WTC11 (cell line): ENCODE measurements around the gene PLEKHM1. TPM values are rescaled to one million over a fixed set of nuclear protein-coding genes. Genes with fewer than 3 reads are reported as not detected.

Experiments
- ATAC-seq: fragments of 200-7000 bp; cut with Tn5 transposase; 2 replicates; pipeline ENCODE4 v1.10.0; 2021; ENCODE audit warnings: mild to moderate bottlenecking, moderate library complexity
- CTCF ChIA-PET: fragments of 300-600 bp; sonication (Branson Sonifier 250); formaldehyde crosslinking; loops from one replicate; lab custom pipeline; 2021; ENCODE audit warnings: antibody characterized with exemption; lab: Charles Lee
- POLR2A ChIA-PET: fragments of 350-600 bp; sonication (Branson Sonifier 250); formaldehyde crosslinking; loops from one replicate; lab custom pipeline; 2021; ENCODE audit warnings: antibody characterized with exemption; lab: Charles Lee
- DNase-seq: peaks from one replicate; pipeline ENCODE4 v3.0.0; 2021; ENCODE audit warnings: low spot score
- H3K27ac Mint-ChIP-seq: 2 replicates; pipeline ENCODE4 v1.8.0; 2021; ENCODE audit warnings: mixed read lengths
- H3K27me3 Mint-ChIP-seq: 2 replicates; pipeline ENCODE4 v1.8.0; 2021; ENCODE audit warnings: low read depth, mild to moderate bottlenecking, moderate library complexity, mixed read lengths
- H3K36me3 Mint-ChIP-seq: 2 replicates; pipeline ENCODE4 v1.8.0; 2021; ENCODE audit warnings: mixed read lengths
- H3K4me1 Mint-ChIP-seq: 2 replicates; pipeline ENCODE4 v1.8.0; 2022; ENCODE audit warnings: mixed read lengths
- H3K4me3 Mint-ChIP-seq: 2 replicates; pipeline ENCODE4 v1.8.0; 2021; ENCODE audit warnings: mild to moderate bottlenecking, moderate library complexity, mixed read lengths
- H3K9me3 Mint-ChIP-seq: 2 replicates; pipeline ENCODE4 v1.8.0; 2021; ENCODE audit warnings: mixed read lengths
- ATF3 ChIP-seq: sonication (generic); formaldehyde crosslinking; conservative IDR thresholded peaks from 2 replicates; pipeline ENCODE4 v1.8.1; 2022; ENCODE audit warnings: mild to moderate bottlenecking, missing genetic modification reagents
- ATF6 ChIP-seq: sonication (generic); formaldehyde crosslinking; IDR thresholded peaks from 2 replicates; pipeline ENCODE4 v1.8.1; 2023; ENCODE audit warnings: mild to moderate bottlenecking, missing genetic modification reagents
- FOXP4 ChIP-seq: sonication (generic); formaldehyde crosslinking; IDR thresholded peaks from 2 replicates; pipeline ENCODE4 v1.8.0; 2022; ENCODE audit warnings: mild to moderate bottlenecking, missing genetic modification reagents
- GTF2I ChIP-seq: fragments of 250-450 bp; sonication (Bioruptor Pico); conservative IDR thresholded peaks from 2 replicates; pipeline ENCODE4 v1.4.0; 2021; ENCODE audit warnings: mild to moderate bottlenecking
- NFYB ChIP-seq: sonication (generic); formaldehyde crosslinking; conservative IDR thresholded peaks from 2 replicates; pipeline ENCODE4 v1.8.0; 2022; ENCODE audit warnings: low read depth, missing genetic modification reagents
- SP1 ChIP-seq: sonication (generic); formaldehyde crosslinking; conservative IDR thresholded peaks from 2 replicates; pipeline ENCODE4 v1.8.1; 2022; ENCODE audit warnings: missing genetic modification reagents
- ZNF232 ChIP-seq: sonication (generic); formaldehyde crosslinking; IDR thresholded peaks from 2 replicates; pipeline ENCODE4 v1.8.0; 2022; ENCODE audit warnings: mild to moderate bottlenecking, missing genetic modification reagents
- total RNA-seq: library from RNA; stranded (reverse); gene quantifications from 3 replicates; pipeline ENCODE4 v1.2.3, GENCODE V29; 2021
- TF ChIP-seq, protein P1 (sequence below): sonication (generic); formaldehyde crosslinking; IDR thresholded peaks from 2 replicates; pipeline ENCODE4 v1.8.1; 2022; ENCODE audit warnings: mild to moderate bottlenecking, missing genetic modification reagents, moderate library complexity, borderline replicate concordance
- TF ChIP-seq, protein P2 (sequence below): fragments of 250-450 bp; sonication (Bioruptor Pico); IDR thresholded peaks from 2 replicates; pipeline ENCODE4 v1.8.0; 2021; ENCODE audit warnings: mild to moderate bottlenecking
- TF ChIP-seq, protein P3 (sequence below): sonication (generic); formaldehyde crosslinking; IDR thresholded peaks from 2 replicates; pipeline ENCODE4 v1.8.0; 2022; ENCODE audit warnings: mild to moderate bottlenecking, missing genetic modification reagents
- TF ChIP-seq, protein P4 (sequence below): sonication (generic); formaldehyde crosslinking; IDR thresholded peaks from 2 replicates; pipeline ENCODE4 v1.8.0; 2022; ENCODE audit warnings: mild to moderate bottlenecking, missing genetic modification reagents
- TF ChIP-seq, protein P5 (sequence below): sonication (generic); formaldehyde crosslinking; IDR thresholded peaks from 2 replicates; pipeline ENCODE4 v1.8.1; 2022; ENCODE audit warnings: low read depth, missing genetic modification reagents, borderline replicate concordance
- TF ChIP-seq, protein P6 (sequence below): fragments of 250-450 bp; sonication (Bioruptor Pico); IDR thresholded peaks from 2 replicates; pipeline ENCODE4 v1.9.0; 2021; ENCODE audit warnings: mild to moderate bottlenecking

The PLEKHM1 gene
- total RNA-seq, 1 experiment from 2014 or later = 19.6 TPM

DNA sequence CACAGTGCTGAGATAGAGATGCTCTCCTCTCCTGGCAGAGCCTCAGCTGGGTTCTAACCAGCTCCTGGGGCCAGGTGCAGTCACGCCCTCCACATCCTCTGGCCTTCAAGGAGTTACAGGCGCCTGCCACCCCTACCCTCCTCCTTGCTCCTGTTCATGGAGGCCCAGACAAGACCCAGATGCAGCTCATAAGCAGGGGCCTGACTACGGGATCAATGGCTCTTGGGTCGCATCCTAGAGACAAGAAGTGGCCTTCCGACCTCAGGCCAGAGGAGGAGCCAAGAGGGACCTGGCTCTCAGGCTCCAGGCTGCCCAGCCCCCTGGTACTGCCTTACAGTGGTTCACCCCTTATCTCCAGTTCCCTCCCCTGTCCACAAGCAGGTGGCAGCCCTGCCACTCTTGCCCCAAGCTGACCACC, 80.9 kb downstream of the PLEKHM1 start:
- ChIA-PET POLR2A (interaction anchor here (1.0 kb wide), 1 partner anchor 16 kb away, joined by 3 read pairs; no protein-coding TSS in a partner anchor), CTCF (interaction anchor here (0.5 to 2.7 kb wide), 9 partner anchors 10 to 132 kb away, joined by 3 to 20 read pairs (median 4); no protein-coding TSS in a partner anchor)
- Mint-ChIP-seq H3K36me3 (no peaks in the 10 kb centered on the region), H3K4me1 (peaks cover 39% of the 10 kb centered on the region), H3K27me3 (peaks cover 3% of the 10 kb centered on the region; the same call in 1 of the 2 replicates), H3K9me3 (no peaks in the 10 kb centered on the region), H3K27ac (no peak overlapping the region)
- no peak for ATAC-seq
- TF ChIP-seq, protein P1, sequence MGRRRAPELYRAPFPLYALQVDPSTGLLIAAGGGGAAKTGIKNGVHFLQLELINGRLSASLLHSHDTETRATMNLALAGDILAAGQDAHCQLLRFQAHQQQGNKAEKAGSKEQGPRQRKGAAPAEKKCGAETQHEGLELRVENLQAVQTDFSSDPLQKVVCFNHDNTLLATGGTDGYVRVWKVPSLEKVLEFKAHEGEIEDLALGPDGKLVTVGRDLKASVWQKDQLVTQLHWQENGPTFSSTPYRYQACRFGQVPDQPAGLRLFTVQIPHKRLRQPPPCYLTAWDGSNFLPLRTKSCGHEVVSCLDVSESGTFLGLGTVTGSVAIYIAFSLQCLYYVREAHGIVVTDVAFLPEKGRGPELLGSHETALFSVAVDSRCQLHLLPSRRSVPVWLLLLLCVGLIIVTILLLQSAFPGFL = no peak
- TF ChIP-seq ZNF232 (CRISPR knock-in tag) (no peak), ATF6 (CRISPR knock-in tag) (no peak), SP1 (CRISPR knock-in tag) (no peak), FOXP4 (no peak), NFYB (no peak), GTF2I (CRISPR knock-in tag) (no peak), ATF3 (CRISPR knock-in tag) (no peak)
- TF ChIP-seq, protein P2, sequence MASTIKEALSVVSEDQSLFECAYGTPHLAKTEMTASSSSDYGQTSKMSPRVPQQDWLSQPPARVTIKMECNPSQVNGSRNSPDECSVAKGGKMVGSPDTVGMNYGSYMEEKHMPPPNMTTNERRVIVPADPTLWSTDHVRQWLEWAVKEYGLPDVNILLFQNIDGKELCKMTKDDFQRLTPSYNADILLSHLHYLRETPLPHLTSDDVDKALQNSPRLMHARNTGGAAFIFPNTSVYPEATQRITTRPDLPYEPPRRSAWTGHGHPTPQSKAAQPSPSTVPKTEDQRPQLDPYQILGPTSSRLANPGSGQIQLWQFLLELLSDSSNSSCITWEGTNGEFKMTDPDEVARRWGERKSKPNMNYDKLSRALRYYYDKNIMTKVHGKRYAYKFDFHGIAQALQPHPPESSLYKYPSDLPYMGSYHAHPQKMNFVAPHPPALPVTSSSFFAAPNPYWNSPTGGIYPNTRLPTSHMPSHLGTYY (CRISPR knock-in tag) = no peak
- TF ChIP-seq, protein P3, sequence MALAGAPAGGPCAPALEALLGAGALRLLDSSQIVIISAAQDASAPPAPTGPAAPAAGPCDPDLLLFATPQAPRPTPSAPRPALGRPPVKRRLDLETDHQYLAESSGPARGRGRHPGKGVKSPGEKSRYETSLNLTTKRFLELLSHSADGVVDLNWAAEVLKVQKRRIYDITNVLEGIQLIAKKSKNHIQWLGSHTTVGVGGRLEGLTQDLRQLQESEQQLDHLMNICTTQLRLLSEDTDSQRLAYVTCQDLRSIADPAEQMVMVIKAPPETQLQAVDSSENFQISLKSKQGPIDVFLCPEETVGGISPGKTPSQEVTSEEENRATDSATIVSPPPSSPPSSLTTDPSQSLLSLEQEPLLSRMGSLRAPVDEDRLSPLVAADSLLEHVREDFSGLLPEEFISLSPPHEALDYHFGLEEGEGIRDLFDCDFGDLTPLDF (CRISPR knock-in tag) = no peak
- TF ChIP-seq, protein P4, sequence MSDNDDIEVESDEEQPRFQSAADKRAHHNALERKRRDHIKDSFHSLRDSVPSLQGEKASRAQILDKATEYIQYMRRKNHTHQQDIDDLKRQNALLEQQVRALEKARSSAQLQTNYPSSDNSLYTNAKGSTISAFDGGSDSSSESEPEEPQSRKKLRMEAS = no peak
- TF ChIP-seq, protein P5, sequence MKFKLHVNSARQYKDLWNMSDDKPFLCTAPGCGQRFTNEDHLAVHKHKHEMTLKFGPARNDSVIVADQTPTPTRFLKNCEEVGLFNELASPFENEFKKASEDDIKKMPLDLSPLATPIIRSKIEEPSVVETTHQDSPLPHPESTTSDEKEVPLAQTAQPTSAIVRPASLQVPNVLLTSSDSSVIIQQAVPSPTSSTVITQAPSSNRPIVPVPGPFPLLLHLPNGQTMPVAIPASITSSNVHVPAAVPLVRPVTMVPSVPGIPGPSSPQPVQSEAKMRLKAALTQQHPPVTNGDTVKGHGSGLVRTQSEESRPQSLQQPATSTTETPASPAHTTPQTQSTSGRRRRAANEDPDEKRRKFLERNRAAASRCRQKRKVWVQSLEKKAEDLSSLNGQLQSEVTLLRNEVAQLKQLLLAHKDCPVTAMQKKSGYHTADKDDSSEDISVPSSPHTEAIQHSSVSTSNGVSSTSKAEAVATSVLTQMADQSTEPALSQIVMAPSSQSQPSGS (CRISPR knock-in tag) = no peak
- TF ChIP-seq, protein P6, sequence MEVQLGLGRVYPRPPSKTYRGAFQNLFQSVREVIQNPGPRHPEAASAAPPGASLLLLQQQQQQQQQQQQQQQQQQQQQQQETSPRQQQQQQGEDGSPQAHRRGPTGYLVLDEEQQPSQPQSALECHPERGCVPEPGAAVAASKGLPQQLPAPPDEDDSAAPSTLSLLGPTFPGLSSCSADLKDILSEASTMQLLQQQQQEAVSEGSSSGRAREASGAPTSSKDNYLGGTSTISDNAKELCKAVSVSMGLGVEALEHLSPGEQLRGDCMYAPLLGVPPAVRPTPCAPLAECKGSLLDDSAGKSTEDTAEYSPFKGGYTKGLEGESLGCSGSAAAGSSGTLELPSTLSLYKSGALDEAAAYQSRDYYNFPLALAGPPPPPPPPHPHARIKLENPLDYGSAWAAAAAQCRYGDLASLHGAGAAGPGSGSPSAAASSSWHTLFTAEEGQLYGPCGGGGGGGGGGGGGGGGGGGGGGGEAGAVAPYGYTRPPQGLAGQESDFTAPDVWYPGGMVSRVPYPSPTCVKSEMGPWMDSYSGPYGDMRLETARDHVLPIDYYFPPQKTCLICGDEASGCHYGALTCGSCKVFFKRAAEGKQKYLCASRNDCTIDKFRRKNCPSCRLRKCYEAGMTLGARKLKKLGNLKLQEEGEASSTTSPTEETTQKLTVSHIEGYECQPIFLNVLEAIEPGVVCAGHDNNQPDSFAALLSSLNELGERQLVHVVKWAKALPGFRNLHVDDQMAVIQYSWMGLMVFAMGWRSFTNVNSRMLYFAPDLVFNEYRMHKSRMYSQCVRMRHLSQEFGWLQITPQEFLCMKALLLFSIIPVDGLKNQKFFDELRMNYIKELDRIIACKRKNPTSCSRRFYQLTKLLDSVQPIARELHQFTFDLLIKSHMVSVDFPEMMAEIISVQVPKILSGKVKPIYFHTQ (CRISPR knock-in tag) = no peak
- TF ChIP-seq, all 79 proteins: peak for 0
- no peak for DNase-seq
- H3K4me3 Mint-ChIP-seq = no peak overlapping the region
